CD14-positive monocyte (primary cell): ENCODE data around the gene NOS2. TPM values are rescaled to one million over a fixed set of nuclear protein-coding genes. Genes with fewer than 3 reads are reported as not detected.
"Not testable (repeated sequence)": the region's sequence is repeated elsewhere in the genome, so short reads cannot be mapped to it uniquely, and the experiment has no call there.

Source experiments
- DNase-seq, 3 donors: peaks; one replicate each; pipeline ENCODE4 v3.0.0-alpha.2; 2011 to 2022
- H2AFZ ChIP-seq: 2 replicates; pipeline ENCODE4 v1.6.0; 2012; ENCODE audit warnings: mild to moderate bottlenecking, low read depth, low read length, inconsistent platforms; ENCODE audit not compliant: insufficient read depth, poor library complexity, severe bottlenecking
- H3K27ac ChIP-seq, 2 donors: 1 replicate in 1 of 2; 2 replicates in 1 of 2; pipeline ENCODE4 v1.5.1; 2012 to 2013; ENCODE audit warnings: low read length in 2 of 2, control low read depth in 1 of 2, inconsistent platforms in 1 of 2, low read depth in 1 of 2, mild to moderate bottlenecking in 1 of 2
- H3K27me3 ChIP-seq, 2 donors: one replicate each; pipeline versions ENCODE4 v1.6.0 to v1.6.1; 2011 to 2013; ENCODE audit warnings: low read length in 2 of 2; ENCODE audit not compliant: control insufficient read depth in 2 of 2, insufficient read depth in 2 of 2
- H3K36me3 ChIP-seq, 2 donors: replicated peaks in 1 of 2; 1 replicate in 1 of 2; 2 replicates in 1 of 2; pipeline versions ENCODE4 v1.5.1 to v1.6.1; 2012 to 2013; ENCODE audit warnings: low read length in 2 of 2, control low read depth in 1 of 2, inconsistent platforms in 1 of 2, mild to moderate bottlenecking in 1 of 2; ENCODE audit not compliant: insufficient read depth in 2 of 2, control insufficient read depth in 1 of 2
- H3K4me1 ChIP-seq, 2 donors: 1 replicate in 1 of 2; 2 replicates in 1 of 2; pipeline versions ENCODE4 v1.5.1 to v1.6.1; 2012 to 2013; ENCODE audit warnings: low read length in 2 of 2, control low read depth in 1 of 2, inconsistent platforms in 1 of 2, mild to moderate bottlenecking in 1 of 2, moderate library complexity in 1 of 2; ENCODE audit not compliant: insufficient read depth in 2 of 2, control insufficient read depth in 1 of 2
- H3K4me2 ChIP-seq: replicated peaks from 2 replicates; pipeline ENCODE3; 2012; ENCODE audit warnings: low read length, moderate library complexity, mild to moderate bottlenecking; ENCODE audit not compliant: poor library complexity, severe bottlenecking; ENCODE audit errors: extremely low read depth
- H3K4me3 ChIP-seq, 3 experiments: fragments of 200-600 bp in 1 of 3; sonication (generic) in 1 of 3; replicated peaks in 1 of 3; 1 replicate in 2 of 3; 2 replicates in 1 of 3; pipeline ENCODE4 v1.5.1; 2011 to 2013; ENCODE audit warnings: low read length in 3 of 3, mild to moderate bottlenecking in 3 of 3, control low read depth in 2 of 3, low read depth in 2 of 3, inconsistent platforms in 1 of 3, moderate library complexity in 1 of 3
- H3K79me2 ChIP-seq: 2 replicates; pipeline ENCODE4 v1.6.0; 2012; ENCODE audit warnings: mild to moderate bottlenecking, control low read depth, inconsistent platforms, low read length, moderate library complexity; ENCODE audit not compliant: insufficient read depth
- H3K9ac ChIP-seq: 2 replicates; pipeline ENCODE4 v1.6.0; 2017; ENCODE audit warnings: low read length, mild to moderate bottlenecking; ENCODE audit not compliant: insufficient read depth, poor library complexity, severe bottlenecking
- H3K9me3 ChIP-seq, 2 donors: replicated peaks in 1 of 2; 1 replicate in 1 of 2; 2 replicates in 1 of 2; pipeline versions ENCODE4 v1.5.1 to v1.6.1; 2012 to 2013; ENCODE audit warnings: low read length in 2 of 2, control low read depth in 1 of 2; ENCODE audit not compliant: control insufficient read depth in 1 of 2, insufficient read depth in 1 of 2
- H4K20me1 ChIP-seq: 2 replicates; pipeline ENCODE4 v1.6.0; 2012; ENCODE audit warnings: mild to moderate bottlenecking, low read length, control low read depth, moderate library complexity; ENCODE audit not compliant: insufficient read depth
- H3K27ac Mint-ChIP-seq, 7 donors: one replicate each; pipeline ENCODE4 v1.8.0; 2020; ENCODE audit warnings: mild to moderate bottlenecking in 7 of 7, mixed read lengths in 7 of 7, moderate library complexity in 6 of 7, inconsistent platforms in 2 of 7
- H3K27me3 Mint-ChIP-seq, 3 donors: one replicate each; pipeline ENCODE4 v1.8.0; 2021 to 2022; ENCODE audit warnings: low read depth in 3 of 3, mild to moderate bottlenecking in 3 of 3, mixed read lengths in 3 of 3, moderate library complexity in 3 of 3, inconsistent platforms in 1 of 3
- H3K36me3 Mint-ChIP-seq, 2 donors: one replicate each; pipeline ENCODE4 v1.8.0; 2020; ENCODE audit warnings: mixed read lengths in 2 of 2, inconsistent platforms in 1 of 2, mild to moderate bottlenecking in 1 of 2
- H3K4me1 Mint-ChIP-seq: one replicate; pipeline ENCODE4 v1.8.0; 2020; ENCODE audit warnings: mild to moderate bottlenecking, mixed read lengths
- H3K4me3 Mint-ChIP-seq, 2 donors: one replicate each; pipeline ENCODE4 v1.8.0; 2020; ENCODE audit warnings: mild to moderate bottlenecking in 2 of 2, mixed read lengths in 2 of 2, moderate library complexity in 1 of 2
- H3K9me3 Mint-ChIP-seq, 7 donors: one replicate each; pipeline ENCODE4 v1.8.0; 2020 to 2022; ENCODE audit warnings: mixed read lengths in 7 of 7, mild to moderate bottlenecking in 6 of 7, moderate library complexity in 6 of 7, inconsistent platforms in 2 of 7
- CTCF ChIP-seq: fragments of 200-600 bp; IDR thresholded peaks from one replicate; pipeline ENCODE4 v1.8.0; 2022; ENCODE audit warnings: antibody characterized with exemption, mild to moderate bottlenecking
- WGBS: methylation state at CpG from one replicate; pipeline ENCODE4 v1.1.5; 2013; ENCODE audit warnings: missing lambda C conversion rate; ENCODE audit not compliant: insufficient coverage; 5-methylcytosine and 5-hydroxymethylcytosine counted together
- intact Hi-C, 2 donors: fragments of 100-400 bp; cut with micrococcal nuclease; formaldehyde crosslinking; loops; one replicate each; pipeline versions ENCODE4 v1.15.0 to v1.15.1; 2023
- polyA plus RNA-seq, 3 donors: library from polyadenylated mRNA; depleted of rRNA in 1 of 3; unstranded in 2 of 3; stranded (reverse) in 1 of 3; fragments of 300-500 nt in 2 of 3; fragments of >200 nt in 1 of 3; fragmentation: Illumina TruSeq in 2 of 3; gene quantifications; 1 replicate in 2 of 3; 2 replicates in 1 of 3; pipeline ENCODE4 v1.2.3, GENCODE V29; 2012 to 2021

Gene NOS2
- polyA plus RNA-seq, 3 donors, result not detected

- H3K27ac ChIP-seq, result no peak overlapping the region
- no peaks in the 10 kb centered on the region for H3K27me3 ChIP-seq
- 63% methylated on average over 1 of the region's 4 CpGs for WGBS
- H3K4me3 ChIP-seq, result no peak overlapping the region
- intact Hi-C loops, result no loop called here
- H4K20me1 ChIP-seq, result no peaks in the 10 kb centered on the region
- peaks cover 13 to 28% of the 10 kb centered on the region in 2 donors for H3K9me3 ChIP-seq
- Mint-ChIP-seq H3K4me1 (peaks cover 8% of the 10 kb centered on the region), H3K9me3 (peaks cover 11 to 26% (median 24%) of the 10 kb centered on the region in 7 donors), H3K4me3 (no peak overlapping the region), H3K27ac (no peak overlapping the region), H3K27me3 (peaks cover 0 to 4% (median 1%) of the 10 kb centered on the region in 3 donors), H3K36me3 (no peaks in the 10 kb centered on the region)
- H3K4me1 ChIP-seq, result peaks cover 0 to 6% of the 10 kb centered on the region in 2 donors
- no peak overlapping the region for H3K4me2 ChIP-seq
- no peak overlapping the region for H3K9ac ChIP-seq
- no peaks in the 10 kb centered on the region for H3K79me2 ChIP-seq
- H2AFZ ChIP-seq, result no peak overlapping the region
- TF ChIP-seq CTCF, result no peak
- no peak for DNase-seq
- no peaks in the 10 kb centered on the region for H3K36me3 ChIP-seq
Observed at GRCh38 chr17:27824745-27825144, 24.4 kb upstream of the NOS2 start.

- Histone ChIP-seq H3K4me1 (peaks cover 0 to 6% of the 10 kb centered on the region in 2 donors), H3K27me3 (no peaks in the 10 kb centered on the region), H3K9me3 (peaks cover 13 to 28% of the 10 kb centered on the region in 2 donors), H3K4me2 (no peak overlapping the region), H3K9ac (no peak overlapping the region), H4K20me1 (no peaks in the 10 kb centered on the region), H3K4me3 (no peak overlapping the region), H3K79me2 (no peaks in the 10 kb centered on the region), H3K27ac (no peak overlapping the region), H2AFZ (no peak overlapping the region), H3K36me3 (no peaks in the 10 kb centered on the region)
- Mint-ChIP-seq H3K4me1 (peaks cover 8% of the 10 kb centered on the region), H3K36me3 (no peaks in the 10 kb centered on the region), H3K27me3 (peaks cover 0 to 4% (median 1%) of the 10 kb centered on the region in 3 donors), H3K4me3 (no peak overlapping the region), H3K9me3 (peaks cover 11 to 26% (median 24%) of the 10 kb centered on the region in 7 donors), H3K27ac (no peak overlapping the region)
- intact Hi-C loops, result no loop called here
- no peak for TF ChIP-seq CTCF
- no CpG with 5 or more reads among the region's 3 CpGs for WGBS
- no peak for DNase-seq
Observed at GRCh38 chr17:27824176-27824715, 23.9 kb upstream of the NOS2 start.

- H3K4me1 Mint-ChIP-seq, H3K27me3 ChIP-seq, DNase-seq, H3K36me3 ChIP-seq, H3K27me3 Mint-ChIP-seq, H3K27ac Mint-ChIP-seq, H3K4me3 ChIP-seq, H3K4me2 ChIP-seq, H3K9ac ChIP-seq, H3K27ac ChIP-seq, intact Hi-C loops, H3K36me3 Mint-ChIP-seq, H3K79me2 ChIP-seq, H2AFZ ChIP-seq, H4K20me1 ChIP-seq, H3K4me3 Mint-ChIP-seq, H3K4me1 ChIP-seq: not testable (repeated sequence)
- H3K9me3 ChIP-seq, result peaks cover 13 to 28% of the 10 kb centered on the region in 2 donors
- 80% methylated on average over 5 of the region's 10 CpGs for WGBS
- H3K9me3 Mint-ChIP-seq, result peaks cover 11 to 25% (median 24%) of the 10 kb centered on the region in 7 donors
Observed at GRCh38 chr17:27822108-27822507, 21.8 kb upstream of the NOS2 start.
